OCI-LY7 (cell line): ENCODE results near the gene NOL4L. TPM values are rescaled to one million over a fixed set of nuclear protein-coding genes. Genes with fewer than 3 reads are reported as not detected.

Source experiments
- BruUV-seq: library from RNA; stranded (reverse); fragments of 400-500 nt; replicated peaks from 2 replicates; lab custom pipeline; 2021; lab: Mats Ljungman, UMichigan
- CTCF ChIA-PET: fragments of 300-600 bp; sonication (Branson Sonifier 250); formaldehyde crosslinking; loops from one replicate; lab custom pipeline; 2022; ENCODE audit warnings: antibody characterized with exemption; ENCODE audit not compliant: unreplicated experiment; lab: Charles Lee
- POLR2A ChIA-PET: fragments of 300-600 bp; sonication (Branson Sonifier 250); formaldehyde crosslinking; loops from one replicate; lab custom pipeline; 2022; ENCODE audit warnings: antibody characterized with exemption; lab: Charles Lee
- DNase-seq: peaks from one replicate; pipeline ENCODE4 v3.0.0-alpha.2; 2015; ENCODE audit warnings: low spot score
- H2AFZ ChIP-seq: fragments of 200-600 bp; sonication (generic), shearing (Covaris generic); 2 replicates; pipeline ENCODE4 v1.6.1; 2014; ENCODE audit warnings: mild to moderate bottlenecking, antibody characterized with exemption, low read length, moderate library complexity
- H3K27ac ChIP-seq: fragments of 200-600 bp; sonication (generic); 2 replicates; pipeline ENCODE4 v1.5.1; 2014; ENCODE audit warnings: mixed run types, low read depth, mild to moderate bottlenecking, moderate library complexity, low read length, inconsistent platforms; ENCODE audit not compliant: poor library complexity, severe bottlenecking
- H3K36me3 ChIP-seq: fragments of 200-600 bp; sonication (generic); 2 replicates; pipeline ENCODE4 v1.6.1; 2014; ENCODE audit warnings: mild to moderate bottlenecking, antibody characterized with exemption, low read length, moderate library complexity, mixed read lengths; ENCODE audit not compliant: insufficient read depth
- H3K4me1 ChIP-seq: fragments of 200-600 bp; sonication (generic); 2 replicates; pipeline ENCODE4 v1.5.1; 2014; ENCODE audit warnings: mild to moderate bottlenecking, low read length; ENCODE audit not compliant: insufficient read depth, poor library complexity, severe bottlenecking
- H3K4me2 ChIP-seq: fragments of 200-600 bp; sonication (generic); 2 replicates; pipeline ENCODE4 v1.6.1; 2014; ENCODE audit warnings: mild to moderate bottlenecking, low read length
- H3K4me3 ChIP-seq: fragments of 200-600 bp; sonication (generic); 2 replicates; pipeline ENCODE4 v1.5.1; 2014; ENCODE audit warnings: mild to moderate bottlenecking, low read depth, low read length; ENCODE audit not compliant: poor library complexity, severe bottlenecking
- H3K79me2 ChIP-seq: fragments of 200-600 bp; sonication (generic); 2 replicates; pipeline ENCODE4 v1.6.1; 2016; ENCODE audit warnings: low read depth, mild to moderate bottlenecking, low read length, moderate library complexity, mixed read lengths; ENCODE audit not compliant: insufficient read depth
- H3K9me2 ChIP-seq: fragments of 200-600 bp; sonication (generic); 2 replicates; pipeline ENCODE4 v1.6.1; 2016; ENCODE audit warnings: mild to moderate bottlenecking, low read length, mixed read lengths; ENCODE audit not compliant: insufficient read depth
- H3K9me3 ChIP-seq: fragments of 200-600 bp; sonication (generic); 2 replicates; pipeline ENCODE4 v1.6.1; 2014; ENCODE audit warnings: mild to moderate bottlenecking, mixed run types, low read length, mixed read lengths
- H4K20me1 ChIP-seq: fragments of 200-600 bp; sonication (generic); 2 replicates; pipeline ENCODE4 v1.6.1; 2014; ENCODE audit warnings: mild to moderate bottlenecking, antibody characterized with exemption, low read length, moderate library complexity, mixed read lengths; ENCODE audit not compliant: insufficient read depth
- CTCF ChIP-seq: fragments of 200-600 bp; sonication (generic); conservative IDR thresholded peaks from 2 replicates; pipeline ENCODE4 v1.5.1; 2014; ENCODE audit warnings: mild to moderate bottlenecking, antibody characterized with exemption, low read length, moderate library complexity, mixed read lengths
- EZH2phosphoT487 ChIP-seq: fragments of 200-600 bp; sonication (generic); IDR thresholded peaks from 2 replicates; pipeline ENCODE4 v1.6.1; 2018; ENCODE audit warnings: low read depth, borderline replicate concordance, mild to moderate bottlenecking, mixed run types, antibody characterized with exemption, low read length, moderate library complexity, mixed read lengths
- intact Hi-C: fragments of 100-400 bp; cut with micrococcal nuclease; formaldehyde crosslinking; loops from one replicate; pipeline ENCODE4 v1.10.0; 2022; ENCODE audit not compliant: unreplicated experiment
- total RNA-seq, 2 experiments: library from RNA; depleted of rRNA in 1 of 2; stranded (reverse); fragments of >200 nt in 1 of 2; shearing (Covaris generic) in 1 of 2; gene quantifications; 2 replicates each; pipeline ENCODE4 v1.2.3, GENCODE V29; 2014 to 2022

Gene NOL4L
- total RNA-seq, 2 experiments from 2014 or later: 3.9 to 4.2 TPM

GRCh38 chr20:32449890-32450401 is 135.2 kb downstream of the NOL4L start:
- Histone ChIP-seq H4K20me1 (no peaks in the 10 kb centered on the region), H3K4me1 (peaks cover 3% of the 10 kb centered on the region), H3K4me3 (no peak overlapping the region), H3K27ac (no peak overlapping the region), H2AFZ (no peak overlapping the region), H3K36me3 (no peaks in the 10 kb centered on the region), H3K79me2 (no peaks in the 10 kb centered on the region), H3K9me2 (no peaks in the 10 kb centered on the region), H3K4me2 (no peak overlapping the region), H3K9me3 (no peaks in the 10 kb centered on the region)
- intact Hi-C loops: loop anchor here (10.0 kb wide), 1 partner anchor 625 kb away; no protein-coding TSS in a partner anchor
- TF ChIP-seq CTCF (no peak), EZH2phosphoT487 (no peak)
- BruUV-seq: no TSS peak
- CTCF ChIA-PET: no interaction called here
- POLR2A ChIA-PET: no interaction called here
- no peak for DNase-seq

GRCh38 chr20:32449057-32449889 is 135.9 kb downstream of the NOL4L start:
- H3K9me2 ChIP-seq: no peaks in the 10 kb centered on the region
- no peak overlapping the region for H3K4me2 ChIP-seq
- peaks cover 3% of the 10 kb centered on the region for H3K4me1 ChIP-seq
- ChIA-PET CTCF (no interaction called here), POLR2A (no interaction called here)
- no peaks in the 10 kb centered on the region for H3K9me3 ChIP-seq
- H3K4me3 ChIP-seq: no peak overlapping the region
- TF ChIP-seq EZH2phosphoT487 (no peak), CTCF (no peak)
- intact Hi-C loops: no loop called here
- no peak overlapping the region for H2AFZ ChIP-seq
- H3K36me3 ChIP-seq: no peaks in the 10 kb centered on the region
- BruUV-seq: no TSS peak
- no peak overlapping the region for H3K27ac ChIP-seq
- no peaks in the 10 kb centered on the region for H4K20me1 ChIP-seq
- DNase-seq: no peak
- H3K79me2 ChIP-seq: no peaks in the 10 kb centered on the region
